Bronchial smooth muscle cell (primary cell): ENCODE measurements around the gene LRIT2. TPM values are rescaled to one million over a fixed set of nuclear protein-coding genes. Genes with fewer than 3 reads are reported as not detected.

ENCODE experiments used
- total RNA-seq: library from RNA; depleted of rRNA; stranded (reverse); fragments of >200 nt; gene quantifications from 2 replicates; pipeline ENCODE4 v1.2.1, GENCODE V29; 2014

Gene LRIT2
- not detected in 2 replicates for total RNA-seq

GRCh38 chr10:84225427-84226173 is at the start of gene LRIT2:
Gene LRIT2 (minus strand): TSS chr10:84225544. CDS start chr10:84225520, 24 bp downstream.

GRCh38 chr10:84244651-84245270 is 19.4 kb upstream of the LRIT2 start, which contains the start of gene RGR:
Gene RGR (plus strand): TSS chr10:84245053. CDS start chr10:84245091, 38 bp downstream.

DNA sequence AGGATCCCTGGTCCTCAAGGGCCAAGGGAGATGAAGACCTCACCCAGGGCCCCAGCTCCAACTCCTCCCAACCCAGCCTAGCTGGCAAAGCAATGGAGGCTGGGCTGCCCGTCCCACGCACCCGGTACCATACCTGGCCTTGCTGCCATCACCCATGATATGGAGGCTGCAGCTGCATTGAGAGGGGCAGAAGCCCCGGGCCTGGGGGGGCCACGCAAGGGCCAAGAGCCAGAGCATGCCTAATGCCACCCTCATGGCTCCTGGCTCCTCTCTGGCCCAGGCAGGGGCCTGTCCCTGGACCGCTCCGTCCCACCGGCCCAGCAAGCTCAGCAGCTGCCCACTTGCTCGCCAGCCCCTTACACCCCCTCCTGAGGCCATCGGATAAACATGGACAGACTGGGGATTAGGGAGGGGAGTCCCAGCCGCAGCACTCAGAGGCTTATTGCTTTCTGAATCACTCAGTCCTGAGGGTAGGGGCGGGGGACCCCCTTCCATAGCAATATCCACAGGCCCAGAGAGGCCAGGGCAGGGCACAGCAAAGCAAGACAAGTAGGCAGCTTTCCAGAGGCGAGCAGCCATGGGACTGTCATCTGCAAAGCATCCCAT is 15.9 kb upstream of the LRIT2 start, which contains the start of gene LRIT1:
TSS of gene LRIT1 (minus strand) at position 362 of the 606 bp plus-strand sequence. CDS start at position 255, 107 bp downstream.

DNA sequence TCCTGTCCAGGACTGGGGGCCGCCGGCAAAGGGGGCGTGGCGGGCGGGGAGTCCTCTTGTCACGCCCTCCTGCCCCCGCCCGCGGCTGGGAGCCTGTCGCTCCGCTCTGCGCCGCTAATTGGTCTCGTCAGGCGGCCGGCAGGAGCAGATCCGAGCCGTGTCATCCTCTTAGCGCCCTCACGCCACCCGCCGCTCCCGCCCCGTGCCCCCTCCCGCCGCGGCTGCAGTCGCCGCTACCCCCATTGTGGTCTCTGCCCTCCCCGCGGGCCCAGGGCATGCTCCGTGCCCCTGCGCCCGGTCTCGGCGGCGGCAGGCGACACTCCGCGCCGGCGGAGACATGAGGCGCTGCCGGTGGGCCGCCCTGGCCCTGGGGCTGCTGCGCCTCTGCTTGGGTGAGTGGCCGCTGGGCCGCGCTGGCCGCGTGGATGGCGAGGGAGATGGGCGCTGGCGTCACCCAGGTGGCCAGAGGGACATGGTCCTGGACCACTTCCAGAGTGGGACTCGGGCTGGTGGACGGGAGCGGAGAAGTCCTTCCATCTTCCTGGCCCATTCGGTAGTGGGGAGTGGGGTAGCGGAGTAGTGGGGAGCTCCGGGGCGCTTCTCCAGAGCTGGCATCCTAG is 30.8 kb downstream of the LRIT2 start, which contains the start of gene CDHR1:
TSS of gene CDHR1 (plus strand) at position 114 of the 620 bp plus-strand sequence. CDS start at position 338, 224 bp downstream.

GRCh38 chr10:84173501-84173929 is 51.8 kb downstream of the LRIT2 start, which contains the start of gene GPR15LG:
Gene GPR15LG (plus strand): TSS chr10:84173801. CDS start chr10:84173852, 51 bp downstream.

Other genes starting within 250 kb of the LRIT2 start
- 153 and 181 TPM in 2 replicates for gene GHITM, start 86.0 kb downstream of the LRIT2 start, total RNA-seq
- not detected in 2 replicates for gene GPR15LG, start 51.7 kb downstream of the LRIT2 start, total RNA-seq
- not detected in 2 replicates for gene CDHR1, start 31.0 kb downstream of the LRIT2 start, total RNA-seq
- not detected in 2 replicates for gene LRIT1, start 16.0 kb upstream of the LRIT2 start, total RNA-seq
- not detected in 2 replicates for gene RGR, start 19.5 kb upstream of the LRIT2 start, total RNA-seq
- gene CCSER2, start 103.0 kb upstream of the LRIT2 start, total RNA-seq = 19.4 and 23.1 TPM in 2 replicates